Measurements from ENCODE around the gene ZFP36L2.

ZFP36L2 gene, protein sequence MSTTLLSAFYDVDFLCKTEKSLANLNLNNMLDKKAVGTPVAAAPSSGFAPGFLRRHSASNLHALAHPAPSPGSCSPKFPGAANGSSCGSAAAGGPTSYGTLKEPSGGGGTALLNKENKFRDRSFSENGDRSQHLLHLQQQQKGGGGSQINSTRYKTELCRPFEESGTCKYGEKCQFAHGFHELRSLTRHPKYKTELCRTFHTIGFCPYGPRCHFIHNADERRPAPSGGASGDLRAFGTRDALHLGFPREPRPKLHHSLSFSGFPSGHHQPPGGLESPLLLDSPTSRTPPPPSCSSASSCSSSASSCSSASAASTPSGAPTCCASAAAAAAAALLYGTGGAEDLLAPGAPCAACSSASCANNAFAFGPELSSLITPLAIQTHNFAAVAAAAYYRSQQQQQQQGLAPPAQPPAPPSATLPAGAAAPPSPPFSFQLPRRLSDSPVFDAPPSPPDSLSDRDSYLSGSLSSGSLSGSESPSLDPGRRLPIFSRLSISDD

GRCh38 chr2:43226558-43226954 is at the start of gene ZFP36L2:
ZFP36L2 (minus strand) TSS chr2:43226606; CDS start chr2:43226315, 291 bp downstream.
- DNase-seq (ENCODE audit: extremely low read depth in 1 of 2, low read depth in 1 of 2): peak; percentile 88 to 93

- no peak for DNase-seq (ENCODE audit: extremely low read depth in 1 of 2, low read depth in 1 of 2)
Measured at GRCh38 chr2:43274721-43275120, 48.3 kb upstream of the ZFP36L2 start.

DNA sequence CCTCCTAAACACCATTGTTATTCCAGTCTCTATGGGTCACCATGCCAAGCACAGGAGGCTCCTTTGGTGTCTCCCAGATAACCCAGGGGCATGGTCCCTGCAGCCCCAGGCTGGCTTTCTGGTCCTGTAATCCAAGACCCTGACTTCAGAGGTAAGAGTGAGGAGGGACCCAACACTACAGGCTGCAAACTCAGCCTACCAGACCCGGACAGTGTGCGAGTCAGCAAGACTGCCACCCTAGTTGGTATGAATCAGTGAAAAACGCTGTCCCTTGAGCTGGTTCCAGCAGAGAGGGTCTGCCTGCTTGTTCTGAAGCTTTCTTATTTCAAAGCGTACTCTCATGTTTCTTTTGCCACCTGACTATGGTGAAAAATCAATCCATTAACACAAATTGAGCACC is 47.6 kb upstream of the ZFP36L2 start:
- DNase-seq (ENCODE audit: extremely low read depth in 1 of 2, low read depth in 1 of 2): no peak

GRCh38 chr2:43273529-43273928 is 47.1 kb upstream of the ZFP36L2 start:
- peak; percentile 19 to 27 for DNase-seq (ENCODE audit: extremely low read depth in 1 of 2, low read depth in 1 of 2)

GRCh38 chr2:43270930-43271615 is 44.7 kb upstream of the ZFP36L2 start:
- no peak for DNase-seq (ENCODE audit: extremely low read depth in 1 of 2, low read depth in 1 of 2)

GRCh38 chr2:43270461-43270860 is 44.1 kb upstream of the ZFP36L2 start:
- DNase-seq (ENCODE audit: extremely low read depth in 1 of 2, low read depth in 1 of 2): no peak

DNA sequence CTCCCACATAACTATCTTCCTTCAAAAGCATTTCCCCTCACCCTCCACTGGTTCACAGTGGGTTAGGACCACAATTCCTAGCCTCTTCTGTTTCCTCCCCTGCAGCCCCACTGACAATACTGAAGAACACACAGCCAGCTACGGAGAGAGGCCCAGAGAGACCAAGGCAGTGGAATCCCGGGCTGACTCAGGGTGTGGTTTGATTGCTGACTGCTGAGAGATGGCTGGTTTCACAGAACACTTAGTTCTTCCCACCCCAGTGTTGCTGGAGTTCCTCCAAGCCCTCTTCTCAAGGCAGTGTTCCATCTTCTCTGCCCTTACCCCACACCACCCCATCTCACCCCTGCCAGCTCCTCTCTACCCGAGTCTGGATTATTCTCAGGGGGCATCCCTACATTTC is 43.3 kb upstream of the ZFP36L2 start:
- DNase-seq (ENCODE audit: extremely low read depth in 1 of 2, low read depth in 1 of 2): peak in 1 of 2 donors; percentile 10

DNA sequence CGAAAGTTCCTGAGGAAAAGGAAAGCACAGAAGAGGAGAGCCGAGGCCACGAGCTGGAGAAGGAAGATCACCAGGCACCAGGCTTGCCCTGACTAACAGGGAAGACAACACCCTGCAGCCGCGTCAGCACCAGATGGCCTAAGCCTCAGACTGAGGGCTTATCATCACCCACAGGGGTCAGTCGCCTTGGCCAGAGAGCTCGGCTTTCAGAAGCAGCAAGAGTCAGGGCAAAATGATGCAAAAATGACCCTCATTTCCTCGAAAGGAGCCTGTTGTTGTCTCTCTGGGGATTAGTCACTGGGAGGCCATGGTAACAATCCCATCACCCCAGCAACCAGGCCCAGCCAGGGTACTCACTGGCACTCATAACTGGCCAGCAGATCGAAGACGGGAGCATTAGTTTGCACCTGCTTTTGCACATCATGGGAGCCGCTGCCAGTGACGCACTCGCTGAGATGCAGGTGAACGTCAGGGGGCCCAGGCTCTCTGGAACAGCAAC is 42.7 kb upstream of the ZFP36L2 start:
- no peak for DNase-seq (ENCODE audit: extremely low read depth in 1 of 2, low read depth in 1 of 2)

DNA sequence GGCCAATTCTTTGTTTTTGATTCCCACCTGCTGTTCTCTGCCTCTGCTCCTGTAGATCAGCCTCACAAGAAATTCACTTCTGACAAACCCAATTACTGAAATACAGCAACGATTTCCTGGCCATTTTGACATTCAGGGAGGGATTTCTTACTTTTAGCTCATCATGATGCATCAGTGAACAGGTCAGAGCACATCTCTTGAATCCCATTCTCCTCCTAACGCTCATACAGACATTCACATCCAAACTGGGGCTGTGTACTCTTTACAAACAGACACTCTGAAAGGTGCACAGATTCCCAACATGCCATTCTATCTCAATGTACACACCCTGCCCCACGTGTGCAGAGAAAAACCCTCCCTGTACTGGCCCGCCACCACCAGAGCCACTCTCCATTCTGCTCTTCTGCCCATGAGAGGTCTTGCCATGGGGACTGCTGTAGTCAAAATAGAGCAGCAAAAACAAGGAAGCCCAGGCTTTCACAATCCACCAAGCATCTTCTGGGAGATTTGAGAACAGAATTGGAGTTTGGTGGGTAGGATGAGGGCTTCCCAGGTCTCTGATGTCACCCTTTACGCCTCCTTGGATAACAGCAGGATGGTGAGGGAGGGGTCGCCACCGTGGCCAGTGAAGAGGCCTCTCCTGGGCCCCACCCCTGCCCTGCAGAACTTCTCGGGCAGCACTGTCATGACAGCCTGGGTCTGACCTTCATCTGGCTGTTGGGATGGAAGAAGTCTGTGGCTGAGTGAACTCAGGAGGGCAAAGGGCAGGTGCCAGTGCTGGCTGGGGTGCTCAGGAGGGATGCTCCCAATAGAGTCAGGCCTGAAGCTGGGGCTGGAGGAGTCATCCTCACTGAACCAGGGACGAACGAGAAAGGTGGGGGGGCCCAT is 41.9 kb upstream of the ZFP36L2 start:
- no peak for DNase-seq (ENCODE audit: extremely low read depth in 1 of 2, low read depth in 1 of 2)

DNA sequence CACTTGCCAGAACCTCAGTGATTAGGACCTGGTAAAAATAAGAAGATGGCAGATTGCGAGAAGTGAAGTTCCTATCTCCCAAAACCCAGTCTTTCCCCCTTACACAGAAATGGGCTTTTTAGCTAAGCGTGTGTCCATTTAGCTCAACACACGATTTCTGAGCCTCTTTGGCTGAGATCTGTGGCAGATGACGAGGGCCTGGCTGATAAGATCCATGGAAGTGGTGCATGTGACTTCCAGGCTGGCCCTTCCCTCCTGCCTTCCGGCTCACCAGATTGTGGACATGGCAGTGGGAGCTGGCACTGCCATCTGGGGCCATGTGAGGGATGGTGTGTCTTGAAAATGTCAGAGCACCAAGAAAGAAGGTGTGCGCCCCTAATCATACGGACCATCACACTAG is 41.0 kb upstream of the ZFP36L2 start:
- DNase-seq (ENCODE audit: extremely low read depth in 1 of 2, low read depth in 1 of 2): no peak

DNA sequence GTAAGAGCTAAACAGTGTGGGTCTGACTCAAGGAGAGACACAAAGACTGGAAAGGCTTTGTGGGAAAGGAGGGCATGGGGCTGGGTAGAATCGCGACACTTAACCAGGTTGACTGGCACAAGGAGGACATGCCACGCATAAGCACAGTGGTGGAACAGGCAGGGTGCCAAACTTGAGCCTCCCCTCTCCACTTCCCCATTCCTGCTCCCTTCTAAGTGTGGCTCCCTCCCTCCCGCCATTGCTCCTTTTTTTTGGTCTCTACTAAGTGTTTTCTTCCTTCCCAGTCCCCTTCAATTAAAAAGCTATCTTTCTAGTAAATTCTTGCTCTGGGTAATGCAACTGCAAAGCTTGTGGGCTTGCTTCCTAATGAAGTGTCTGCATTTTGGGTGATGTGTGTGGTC is 40.3 kb upstream of the ZFP36L2 start:
- DNase-seq (ENCODE audit: extremely low read depth in 1 of 2, low read depth in 1 of 2): no peak

GRCh38 chr2:43265421-43265820 is 39.0 kb upstream of the ZFP36L2 start:
- DNase-seq (ENCODE audit: extremely low read depth in 1 of 2, low read depth in 1 of 2): no peak

DNA sequence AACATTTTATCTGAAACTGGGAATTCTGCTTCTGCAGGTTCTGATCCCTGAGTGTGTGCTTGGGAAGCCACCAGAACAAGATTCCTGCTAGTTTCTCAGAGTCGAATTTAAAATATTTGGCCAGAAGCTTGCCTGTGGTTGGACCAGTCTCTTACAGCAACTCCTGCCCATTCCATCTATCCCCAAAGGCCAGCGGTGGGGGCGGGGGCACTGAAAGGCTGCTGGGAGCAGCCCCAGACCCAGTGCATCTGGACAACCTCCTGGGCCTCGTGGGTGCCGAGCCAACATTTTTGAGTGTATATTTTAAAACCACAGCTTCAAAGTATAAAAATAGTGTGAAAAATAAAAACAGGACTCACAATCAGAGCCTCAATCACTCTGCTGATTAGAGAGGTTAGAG is 38.6 kb upstream of the ZFP36L2 start:
- no peak for DNase-seq (ENCODE audit: extremely low read depth in 1 of 2, low read depth in 1 of 2)

- no peak for DNase-seq (ENCODE audit: extremely low read depth in 1 of 2, low read depth in 1 of 2)
Measured at GRCh38 chr2:43262951-43263350, 36.5 kb upstream of the ZFP36L2 start.

DNA sequence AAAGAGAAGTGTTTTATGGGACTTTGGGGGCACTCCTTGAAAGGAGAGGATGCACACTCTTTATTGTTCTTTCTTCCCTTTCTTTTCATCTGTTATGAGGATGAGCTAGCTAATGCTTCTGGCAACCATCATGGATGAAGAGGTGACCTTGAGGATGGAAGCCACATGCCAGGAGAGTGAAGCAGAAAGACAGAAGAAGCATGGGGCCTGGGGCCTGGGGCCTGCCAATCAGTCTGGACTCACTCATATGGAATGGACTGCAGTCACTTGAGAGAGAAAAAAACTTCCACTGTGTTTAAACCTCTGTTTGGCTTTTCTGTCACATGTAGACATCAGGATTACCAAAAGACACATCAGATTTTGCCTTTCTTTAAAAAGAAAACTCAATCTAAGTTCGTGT is 35.8 kb upstream of the ZFP36L2 start:
- DNase-seq (ENCODE audit: extremely low read depth in 1 of 2, low read depth in 1 of 2): no peak

GRCh38 chr2:43259512-43259911 is 33.1 kb upstream of the ZFP36L2 start:
- DNase-seq (ENCODE audit: extremely low read depth in 1 of 2, low read depth in 1 of 2): no peak

DNA sequence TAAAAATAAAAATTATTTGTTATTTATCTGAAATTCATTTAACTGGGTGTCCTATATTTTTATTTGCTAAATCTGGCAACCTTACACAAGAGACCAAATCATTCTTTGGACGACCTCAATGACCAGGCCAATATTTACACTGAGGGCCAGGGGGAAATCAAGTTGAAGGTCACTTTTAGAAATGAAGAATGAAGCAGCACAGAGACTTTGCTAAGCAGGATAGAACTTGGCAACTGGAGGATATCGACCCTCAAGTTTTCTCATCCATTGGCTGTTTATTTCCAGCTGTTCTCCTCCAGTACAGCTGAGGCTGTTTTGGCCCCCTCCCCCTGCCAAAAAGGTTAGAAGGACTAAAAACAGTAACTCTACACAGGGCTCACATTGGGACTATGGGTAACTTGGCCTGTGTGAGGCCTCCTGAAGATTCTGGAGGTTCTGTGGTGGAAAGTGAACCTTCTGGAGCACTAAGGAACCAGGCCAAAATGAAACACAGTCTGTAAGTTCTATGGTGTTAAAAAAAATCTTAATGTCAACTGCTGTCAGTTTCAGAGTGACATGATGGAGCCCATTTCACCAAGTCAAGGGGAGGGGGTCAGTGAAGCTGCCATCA is 32.2 kb upstream of the ZFP36L2 start:
- DNase-seq (ENCODE audit: extremely low read depth in 1 of 2, low read depth in 1 of 2): no peak

GRCh38 chr2:43255296-43255910 is 29.0 kb upstream of the ZFP36L2 start:
- no peak for DNase-seq (ENCODE audit: extremely low read depth in 1 of 2, low read depth in 1 of 2)

DNA sequence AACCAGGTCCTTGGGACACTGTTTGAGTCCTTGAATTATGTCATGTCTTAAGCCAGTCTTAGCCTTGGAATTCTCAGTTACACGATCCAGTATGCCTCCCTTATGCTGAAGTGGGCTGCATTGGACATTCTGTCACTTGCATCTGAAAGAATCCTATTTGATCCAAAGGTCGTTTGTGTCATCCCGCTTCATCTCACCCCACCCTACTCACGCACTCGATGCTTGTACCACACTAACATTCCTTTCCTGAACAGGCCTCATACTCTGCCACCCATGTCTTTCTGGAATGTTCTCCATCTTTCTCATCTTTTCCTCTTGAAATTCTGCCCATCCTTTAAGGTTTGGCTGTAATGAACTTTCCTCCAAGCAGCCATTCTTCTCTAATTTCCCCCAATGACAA is 27.9 kb upstream of the ZFP36L2 start:
- no peak for DNase-seq (ENCODE audit: extremely low read depth in 1 of 2, low read depth in 1 of 2)

DNA sequence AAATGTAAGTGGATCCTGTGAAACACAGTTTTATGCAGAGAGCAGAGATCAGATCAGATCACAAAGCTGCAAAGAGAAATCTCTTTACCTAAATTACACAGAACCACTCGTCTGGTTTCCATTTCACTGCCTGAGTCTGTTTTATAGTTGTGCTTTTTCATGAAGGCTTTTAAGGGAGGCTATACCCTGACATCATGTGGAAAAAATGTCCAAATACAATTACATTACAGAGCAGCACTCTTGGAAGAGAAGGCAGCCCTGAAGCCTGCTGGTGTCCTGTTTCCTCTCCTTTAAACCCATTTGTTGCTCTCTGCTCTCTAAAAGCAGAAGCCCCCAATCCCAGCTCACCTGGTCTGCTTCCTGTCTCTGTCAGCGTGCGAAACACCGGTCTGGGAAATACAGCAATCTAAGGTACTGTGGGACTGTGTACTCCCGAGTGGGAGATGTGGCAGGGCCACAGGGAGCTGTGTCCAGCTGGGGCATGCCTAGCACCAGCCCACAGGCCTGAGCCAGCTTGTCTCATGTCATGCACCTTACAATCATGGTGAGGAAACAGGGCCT is 24.8 kb upstream of the ZFP36L2 start:
- no peak for DNase-seq (ENCODE audit: extremely low read depth in 1 of 2, low read depth in 1 of 2)
